Smooth muscle cell (in vitro differentiated cells): ENCODE results near the gene ZNF608. TPM values are rescaled to one million over a fixed set of nuclear protein-coding genes. Genes with fewer than 3 reads are reported as not detected.

Experiments used
- DNase-seq: peaks from one replicate; lab custom pipeline; 2025; ENCODE audit not compliant: unreplicated experiment; lab: John Stamatoyannopoulos, UW
- H2AFZ ChIP-seq: fragments of 200-600 bp; sonication (generic); 2 replicates; pipeline ENCODE4 v1.6.0; 2016; ENCODE audit warnings: antibody characterized with exemption, low read depth, mild to moderate bottlenecking
- H3F3A ChIP-seq: fragments of 200-600 bp; sonication (generic); 2 replicates; pipeline ENCODE4 v1.6.0; 2017; ENCODE audit warnings: antibody characterized with exemption, low read depth
- H3K27ac ChIP-seq: fragments of 200-600 bp; sonication (generic); 2 replicates; pipeline ENCODE4 v1.5.1; 2016; ENCODE audit warnings: low read depth, mild to moderate bottlenecking
- H3K27me3 ChIP-seq: fragments of 200-600 bp; sonication (generic); 2 replicates; pipeline ENCODE4 v1.6.1; 2016; ENCODE audit warnings: low read depth, mild to moderate bottlenecking
- H3K36me3 ChIP-seq: fragments of 200-600 bp; sonication (generic); 2 replicates; pipeline ENCODE4 v1.5.1; 2016; ENCODE audit warnings: low read depth
- H3K4me1 ChIP-seq: fragments of 200-600 bp; sonication (generic); 2 replicates; pipeline ENCODE4 v1.5.1; 2016; ENCODE audit warnings: low read depth
- H3K4me2 ChIP-seq: fragments of 200-600 bp; sonication (generic); 2 replicates; pipeline ENCODE4 v1.6.0; 2016; ENCODE audit warnings: mild to moderate bottlenecking
- H3K4me3 ChIP-seq: fragments of 200-600 bp; sonication (generic); 2 replicates; pipeline ENCODE4 v1.5.1; 2016; ENCODE audit warnings: mild to moderate bottlenecking
- H3K79me2 ChIP-seq: fragments of 200-600 bp; sonication (generic); 2 replicates; pipeline ENCODE4 v1.6.0; 2016; ENCODE audit warnings: low read depth, mild to moderate bottlenecking
- H3K9ac ChIP-seq: fragments of 200-600 bp; sonication (generic); 2 replicates; pipeline ENCODE4 v1.6.0; 2016; ENCODE audit warnings: low read depth
- H3K9me3 ChIP-seq: fragments of 200-600 bp; sonication (generic); replicated peaks from 2 replicates; pipeline ENCODE4 v1.5.1; 2016; ENCODE audit warnings: low read depth
- H4K20me1 ChIP-seq: fragments of 200-600 bp; sonication (generic); 2 replicates; pipeline ENCODE4 v1.6.0; 2016; ENCODE audit warnings: low read depth
- WGBS: methylation state at CpG from one replicate; pipeline ENCODE4 v1.1.7; 2016; ENCODE audit warnings: low lambda C conversion rate; 5-methylcytosine and 5-hydroxymethylcytosine counted together
- polyA plus RNA-seq: library from polyadenylated mRNA; unstranded; fragments of >200 nt; fragmentation: Nextera tagmentation; extraction: Ambion mirVana; gene quantifications from 2 replicates; pipeline ENCODE4 v1.2.1, GENCODE V29; 2016
- total RNA-seq: library from RNA; depleted of rRNA; stranded (reverse); fragments of >200 nt; gene quantifications from 2 replicates; pipeline ENCODE4 v1.2.3, GENCODE V29; 2014
- TF ChIP-seq, protein P1 (sequence below): fragments of 200-600 bp; sonication (generic); IDR thresholded peaks from 2 replicates; pipeline ENCODE4 v1.5.1; 2017; ENCODE audit warnings: borderline replicate concordance, mild to moderate bottlenecking, antibody characterized with exemption; ENCODE audit not compliant: insufficient read depth, poor library complexity, severe bottlenecking

The ZNF608 gene
- total and polyA plus RNA-seq, 2 experiments from 2014 or later, result 15.4 to 33.1 TPM

DNA sequence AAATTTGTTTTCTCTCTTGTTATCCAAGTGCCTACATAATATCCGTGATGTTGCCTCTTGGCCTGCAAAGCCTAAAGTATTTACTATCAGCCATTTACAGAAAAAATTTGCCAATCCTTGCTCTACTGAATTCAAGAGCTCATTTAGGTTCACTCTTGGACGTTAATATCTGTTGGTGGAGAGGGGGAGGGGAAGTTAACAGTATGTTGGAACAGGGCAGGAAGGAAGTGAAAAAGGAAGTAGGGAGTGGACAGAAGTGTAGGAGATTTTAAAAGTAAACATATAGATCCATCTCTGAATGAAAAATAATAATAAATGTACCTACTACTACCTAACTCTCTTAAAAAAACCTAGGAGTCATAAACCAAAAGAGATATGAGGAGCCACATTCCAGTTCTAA is 32.8 kb downstream of the ZNF608 start:
- Histone ChIP-seq H3K27me3 (no peaks in the 10 kb centered on the region), H3K4me1 (peaks cover 30% of the 10 kb centered on the region)
- 73% methylated on average over 2 of the region's 2 CpGs for WGBS

DNA sequence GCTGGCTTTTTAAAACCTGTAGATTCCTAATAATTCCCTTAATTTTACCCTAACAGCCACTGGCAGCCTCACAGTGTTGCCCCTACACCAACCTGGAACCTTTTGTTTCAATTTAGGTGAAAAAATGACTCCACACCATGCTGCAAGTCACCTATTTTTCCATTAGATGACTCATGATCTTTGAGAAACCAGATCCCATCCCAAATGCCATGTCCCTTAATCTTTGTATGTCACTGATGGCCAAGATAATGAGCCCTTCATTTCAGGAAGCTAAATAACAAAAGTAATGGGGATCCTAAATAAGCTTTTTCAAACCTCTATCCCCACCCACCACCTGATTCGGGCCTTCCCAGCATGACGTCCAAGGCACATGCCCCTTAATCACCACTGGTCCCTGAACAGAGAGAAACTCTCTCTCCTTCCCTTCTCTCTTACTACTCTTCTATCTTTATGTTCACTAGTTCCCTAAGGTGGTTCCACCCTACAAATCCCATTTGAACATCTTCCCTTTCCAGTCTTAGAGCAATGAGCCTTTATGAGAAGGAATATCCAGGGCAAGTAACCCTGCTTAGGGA is 33.6 kb downstream of the ZNF608 start:
- peaks cover 38% of the 10 kb centered on the region for H3K4me1 ChIP-seq
- 86% methylated on average over 2 of the region's 2 CpGs for WGBS
- H3K27ac ChIP-seq, result no peak overlapping the region
- H3K9me3 ChIP-seq, result no peaks in the 10 kb centered on the region
- peaks cover 85% of the 10 kb centered on the region for H3K79me2 ChIP-seq
- H2AFZ ChIP-seq, result no peak overlapping the region
- H3K4me3 ChIP-seq, result no peak overlapping the region
- no peak overlapping the region for H3K9ac ChIP-seq
- H3K36me3 ChIP-seq, result no peaks in the 10 kb centered on the region
- DNase-seq, result no peak
- TF ChIP-seq, protein P1, sequence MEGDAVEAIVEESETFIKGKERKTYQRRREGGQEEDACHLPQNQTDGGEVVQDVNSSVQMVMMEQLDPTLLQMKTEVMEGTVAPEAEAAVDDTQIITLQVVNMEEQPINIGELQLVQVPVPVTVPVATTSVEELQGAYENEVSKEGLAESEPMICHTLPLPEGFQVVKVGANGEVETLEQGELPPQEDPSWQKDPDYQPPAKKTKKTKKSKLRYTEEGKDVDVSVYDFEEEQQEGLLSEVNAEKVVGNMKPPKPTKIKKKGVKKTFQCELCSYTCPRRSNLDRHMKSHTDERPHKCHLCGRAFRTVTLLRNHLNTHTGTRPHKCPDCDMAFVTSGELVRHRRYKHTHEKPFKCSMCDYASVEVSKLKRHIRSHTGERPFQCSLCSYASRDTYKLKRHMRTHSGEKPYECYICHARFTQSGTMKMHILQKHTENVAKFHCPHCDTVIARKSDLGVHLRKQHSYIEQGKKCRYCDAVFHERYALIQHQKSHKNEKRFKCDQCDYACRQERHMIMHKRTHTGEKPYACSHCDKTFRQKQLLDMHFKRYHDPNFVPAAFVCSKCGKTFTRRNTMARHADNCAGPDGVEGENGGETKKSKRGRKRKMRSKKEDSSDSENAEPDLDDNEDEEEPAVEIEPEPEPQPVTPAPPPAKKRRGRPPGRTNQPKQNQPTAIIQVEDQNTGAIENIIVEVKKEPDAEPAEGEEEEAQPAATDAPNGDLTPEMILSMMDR, result no peak
- H4K20me1 ChIP-seq, result peaks cover 88% of the 10 kb centered on the region
- peaks cover 5% of the 10 kb centered on the region for H3F3A ChIP-seq
- no peak overlapping the region for H3K4me2 ChIP-seq
- H3K27me3 ChIP-seq, result no peaks in the 10 kb centered on the region

More for the DNA sequence above, 32.8 kb downstream of the ZNF608 start:
- Histone ChIP-seq H3K9ac (no peak overlapping the region), H4K20me1 (peaks cover 88% of the 10 kb centered on the region), H3K27ac (no peak overlapping the region), H3K9me3 (no peaks in the 10 kb centered on the region), H3K79me2 (peaks cover 89% of the 10 kb centered on the region), H3K4me2 (no peak overlapping the region), H3K4me3 (no peak overlapping the region), H3K36me3 (no peaks in the 10 kb centered on the region), H2AFZ (no peak overlapping the region), H3F3A (peaks cover 5% of the 10 kb centered on the region)
- DNase-seq, result no peak
- TF ChIP-seq, protein P1, result no peak

DNA sequence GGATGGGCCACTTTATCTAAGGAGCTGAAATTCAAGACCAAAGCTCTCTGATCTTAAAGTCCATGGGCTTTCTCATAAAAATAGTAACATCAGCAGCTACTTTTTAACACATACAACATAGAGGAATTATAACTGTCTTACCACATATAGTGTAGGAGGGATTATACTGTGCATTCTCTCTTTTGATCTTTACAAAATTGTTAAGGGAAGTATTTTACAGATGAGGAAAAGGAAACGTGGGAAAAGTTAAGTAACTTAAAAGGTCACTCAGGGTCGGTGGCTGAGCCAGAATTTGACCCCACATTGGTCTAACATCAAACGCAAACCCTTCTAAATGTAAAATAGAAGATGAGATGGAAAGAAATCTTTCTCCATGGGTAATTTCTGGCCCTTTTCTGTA is 38.4 kb downstream of the ZNF608 start:
- peaks cover 79% of the 10 kb centered on the region for H3K79me2 ChIP-seq
- TF ChIP-seq, protein P1, result no peak
- no peak overlapping the region for H3K4me3 ChIP-seq
- no peak overlapping the region for H2AFZ ChIP-seq
- peaks cover 92% of the 10 kb centered on the region for H4K20me1 ChIP-seq
- no peak overlapping the region for H3K9ac ChIP-seq
- 12% methylated on average over 3 of the region's 3 CpGs for WGBS
- peaks cover 5% of the 10 kb centered on the region for H3F3A ChIP-seq
- H3K4me2 ChIP-seq, result peak overlapping the region; percentile 72
- no peaks in the 10 kb centered on the region for H3K36me3 ChIP-seq
- H3K27ac ChIP-seq, result peak overlapping the region; percentile 42
- peaks cover 61% of the 10 kb centered on the region for H3K4me1 ChIP-seq
- no peak for DNase-seq
- H3K27me3 ChIP-seq, result no peaks in the 10 kb centered on the region
- no peaks in the 10 kb centered on the region for H3K9me3 ChIP-seq

DNA sequence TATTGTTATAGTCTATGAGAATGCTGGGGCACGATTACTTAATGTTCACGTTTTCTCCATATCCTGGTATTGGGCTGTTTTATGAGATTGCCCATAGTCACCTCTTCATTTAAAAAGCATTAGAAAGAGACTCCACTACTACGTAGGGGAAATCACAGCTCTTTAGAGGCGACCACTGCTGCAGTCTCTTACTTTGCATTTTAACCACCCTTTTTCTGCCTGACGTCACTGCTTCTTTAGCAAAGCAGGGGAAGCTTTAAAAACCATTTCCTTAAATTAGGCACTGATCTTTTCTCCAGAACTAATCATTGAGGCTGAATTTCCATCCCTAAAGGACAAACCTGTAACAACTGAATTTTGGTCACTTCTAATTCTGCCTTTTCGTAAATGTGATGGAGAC is 38.9 kb downstream of the ZNF608 start:
- peaks cover 63% of the 10 kb centered on the region for H3K4me1 ChIP-seq
- WGBS, result 28% methylated on average over 6 of the region's 6 CpGs

More for the DNA sequence above, 38.9 kb downstream of the ZNF608 start:
- Histone ChIP-seq H3K27me3 (no peaks in the 10 kb centered on the region), H3K27ac (peak overlapping the region; percentile 42), H3K36me3 (no peaks in the 10 kb centered on the region), H3F3A (peaks cover 5% of the 10 kb centered on the region), H3K4me3 (no peak overlapping the region), H3K4me2 (peak overlapping the region; percentile 72), H4K20me1 (peaks cover 92% of the 10 kb centered on the region), H2AFZ (no peak overlapping the region), H3K79me2 (peaks cover 78% of the 10 kb centered on the region), H3K9me3 (no peaks in the 10 kb centered on the region), H3K9ac (no peak overlapping the region)
- DNase-seq, result no peak
- TF ChIP-seq, protein P1, result no peak
